ENCODE results near the gene TBRG4.

The TBRG4 gene

GRCh38 chr7:45105588-45106188 lies 5.8 kb downstream of the TBRG4 start:
- Histone ChIP-seq H3K4me3 (ENCODE audit: insufficient read depth, low read depth, low read length, poor library complexity, severe bottlenecking) (no peak overlapping the region), H3K27me3 (replicated peaks; ENCODE audit: control insufficient read depth, insufficient read depth, low read length, poor library complexity, severe bottlenecking) (no peaks in the 10 kb centered on the region), H3K27ac (ENCODE audit: insufficient read depth, low read length, poor library complexity, severe bottlenecking) (no peak overlapping the region), H3K4me1 (ENCODE audit: control insufficient read depth, insufficient read depth, low read length, poor library complexity, severe bottlenecking) (peaks cover 23% of the 10 kb centered on the region), H3K9me3 (ENCODE audit: control insufficient read depth, low read length) (no peaks in the 10 kb centered on the region), H3K36me3 (ENCODE audit: control insufficient read depth, insufficient read depth, low read length) (peaks cover 85% of the 10 kb centered on the region)
- DNase-seq: no peak

GRCh38 chr7:45104844-45105587 lies 6.5 kb downstream of the TBRG4 start:
- Histone ChIP-seq H3K27me3 (replicated peaks; ENCODE audit: control insufficient read depth, insufficient read depth, low read length, poor library complexity, severe bottlenecking) (no peaks in the 10 kb centered on the region), H3K27ac (ENCODE audit: insufficient read depth, low read length, poor library complexity, severe bottlenecking) (no peak overlapping the region), H3K36me3 (ENCODE audit: control insufficient read depth, insufficient read depth, low read length) (peaks cover 91% of the 10 kb centered on the region)

GRCh38 chr7:45103958-45104843 lies 7.3 kb downstream of the TBRG4 start:
- Histone ChIP-seq H3K4me3 (ENCODE audit: insufficient read depth, low read depth, low read length, poor library complexity, severe bottlenecking) (no peak overlapping the region), H3K36me3 (ENCODE audit: control insufficient read depth, insufficient read depth, low read length) (peaks cover 99% of the 10 kb centered on the region), H3K27ac (ENCODE audit: insufficient read depth, low read length, poor library complexity, severe bottlenecking) (no peak overlapping the region), H3K4me1 (ENCODE audit: control insufficient read depth, insufficient read depth, low read length, poor library complexity, severe bottlenecking) (peaks cover 20% of the 10 kb centered on the region), H3K27me3 (replicated peaks; ENCODE audit: control insufficient read depth, insufficient read depth, low read length, poor library complexity, severe bottlenecking) (no peaks in the 10 kb centered on the region), H3K9me3 (ENCODE audit: control insufficient read depth, low read length) (no peaks in the 10 kb centered on the region)
- no peak for DNase-seq

More at GRCh38 chr7:45104844-45105587, 6.5 kb downstream of the TBRG4 start:
- Histone ChIP-seq H3K4me1 (ENCODE audit: control insufficient read depth, insufficient read depth, low read length, poor library complexity, severe bottlenecking) (peaks cover 23% of the 10 kb centered on the region), H3K9me3 (ENCODE audit: control insufficient read depth, low read length) (no peaks in the 10 kb centered on the region), H3K4me3 (ENCODE audit: insufficient read depth, low read depth, low read length, poor library complexity, severe bottlenecking) (no peak overlapping the region)
- DNase-seq: no peak

GRCh38 chr7:45102785-45103712 lies 8.4 kb downstream of the TBRG4 start:
- no peaks in the 10 kb centered on the region for H3K9me3 ChIP-seq (ENCODE audit: control insufficient read depth, low read length)
- H3K4me1 ChIP-seq (ENCODE audit: control insufficient read depth, insufficient read depth, low read length, poor library complexity, severe bottlenecking): peaks cover 11% of the 10 kb centered on the region
- no peaks in the 10 kb centered on the region for H3K27me3 ChIP-seq (replicated peaks; ENCODE audit: control insufficient read depth, insufficient read depth, low read length, poor library complexity, severe bottlenecking)
- H3K4me3 ChIP-seq (ENCODE audit: insufficient read depth, low read depth, low read length, poor library complexity, severe bottlenecking): no peak overlapping the region
- no peak for DNase-seq
- no peak overlapping the region for H3K27ac ChIP-seq (ENCODE audit: insufficient read depth, low read length, poor library complexity, severe bottlenecking)
- peaks cover 90% of the 10 kb centered on the region for H3K36me3 ChIP-seq (ENCODE audit: control insufficient read depth, insufficient read depth, low read length)

GRCh38 chr7:45101748-45102147 lies 9.7 kb downstream of the TBRG4 start:
- Histone ChIP-seq H3K36me3 (ENCODE audit: control insufficient read depth, insufficient read depth, low read length) (peaks cover 77% of the 10 kb centered on the region), H3K9me3 (ENCODE audit: control insufficient read depth, low read length) (no peaks in the 10 kb centered on the region), H3K27me3 (replicated peaks; ENCODE audit: control insufficient read depth, insufficient read depth, low read length, poor library complexity, severe bottlenecking) (no peaks in the 10 kb centered on the region), H3K27ac (ENCODE audit: insufficient read depth, low read length, poor library complexity, severe bottlenecking) (no peak overlapping the region), H3K4me1 (ENCODE audit: control insufficient read depth, insufficient read depth, low read length, poor library complexity, severe bottlenecking) (no peaks in the 10 kb centered on the region), H3K4me3 (ENCODE audit: insufficient read depth, low read depth, low read length, poor library complexity, severe bottlenecking) (no peak overlapping the region)
- no peak for DNase-seq

- no peaks in the 10 kb centered on the region for H3K9me3 ChIP-seq (ENCODE audit: control insufficient read depth, low read length)
- no peaks in the 10 kb centered on the region for H3K4me1 ChIP-seq (ENCODE audit: control insufficient read depth, insufficient read depth, low read length, poor library complexity, severe bottlenecking)
- no peak overlapping the region for H3K27ac ChIP-seq (ENCODE audit: insufficient read depth, low read length, poor library complexity, severe bottlenecking)
- DNase-seq: no peak
- H3K4me3 ChIP-seq (ENCODE audit: insufficient read depth, low read depth, low read length, poor library complexity, severe bottlenecking): no peak overlapping the region
- no peaks in the 10 kb centered on the region for H3K27me3 ChIP-seq (replicated peaks; ENCODE audit: control insufficient read depth, insufficient read depth, low read length, poor library complexity, severe bottlenecking)
- peaks cover 70% of the 10 kb centered on the region for H3K36me3 ChIP-seq (ENCODE audit: control insufficient read depth, insufficient read depth, low read length)
Measured at GRCh38 chr7:45100761-45101480, 10.6 kb downstream of the TBRG4 start.

GRCh38 chr7:45099891-45100760 lies 11.4 kb downstream of the TBRG4 start:
- Histone ChIP-seq H3K36me3 (ENCODE audit: control insufficient read depth, insufficient read depth, low read length) (peaks cover 62% of the 10 kb centered on the region), H3K4me1 (ENCODE audit: control insufficient read depth, insufficient read depth, low read length, poor library complexity, severe bottlenecking) (no peaks in the 10 kb centered on the region), H3K27me3 (replicated peaks; ENCODE audit: control insufficient read depth, insufficient read depth, low read length, poor library complexity, severe bottlenecking) (no peaks in the 10 kb centered on the region), H3K4me3 (ENCODE audit: insufficient read depth, low read depth, low read length, poor library complexity, severe bottlenecking) (no peak overlapping the region), H3K9me3 (ENCODE audit: control insufficient read depth, low read length) (no peaks in the 10 kb centered on the region), H3K27ac (ENCODE audit: insufficient read depth, low read length, poor library complexity, severe bottlenecking) (no peak overlapping the region)
- DNase-seq: no peak

- DNase-seq: no peak
- no peak overlapping the region for H3K4me3 ChIP-seq (ENCODE audit: insufficient read depth, low read depth, low read length, poor library complexity, severe bottlenecking)
- peaks cover 53% of the 10 kb centered on the region for H3K36me3 ChIP-seq (ENCODE audit: control insufficient read depth, insufficient read depth, low read length)
Measured at GRCh38 chr7:45098983-45099839, 12.3 kb downstream of the TBRG4 start.

More at GRCh38 chr7:45098983-45099839, 12.3 kb downstream of the TBRG4 start:
- H3K4me1 ChIP-seq (ENCODE audit: control insufficient read depth, insufficient read depth, low read length, poor library complexity, severe bottlenecking): no peaks in the 10 kb centered on the region
- no peaks in the 10 kb centered on the region for H3K9me3 ChIP-seq (ENCODE audit: control insufficient read depth, low read length)
- H3K27ac ChIP-seq (ENCODE audit: insufficient read depth, low read length, poor library complexity, severe bottlenecking): no peak overlapping the region
- no peaks in the 10 kb centered on the region for H3K27me3 ChIP-seq (replicated peaks; ENCODE audit: control insufficient read depth, insufficient read depth, low read length, poor library complexity, severe bottlenecking)

All from effector memory CD4-positive, alpha-beta T cell (primary cell).